ENCODE results near the gene ADGRG6. TPM values are rescaled to one million over a fixed set of nuclear protein-coding genes. Genes with fewer than 3 reads are reported as not detected.

ADGRG6 gene
- total and polyA plus RNA-seq, 2 donors (not counting 1 experiment from before 2014, with no cell fraction given): 49.9 to 67.2 TPM

DNA sequence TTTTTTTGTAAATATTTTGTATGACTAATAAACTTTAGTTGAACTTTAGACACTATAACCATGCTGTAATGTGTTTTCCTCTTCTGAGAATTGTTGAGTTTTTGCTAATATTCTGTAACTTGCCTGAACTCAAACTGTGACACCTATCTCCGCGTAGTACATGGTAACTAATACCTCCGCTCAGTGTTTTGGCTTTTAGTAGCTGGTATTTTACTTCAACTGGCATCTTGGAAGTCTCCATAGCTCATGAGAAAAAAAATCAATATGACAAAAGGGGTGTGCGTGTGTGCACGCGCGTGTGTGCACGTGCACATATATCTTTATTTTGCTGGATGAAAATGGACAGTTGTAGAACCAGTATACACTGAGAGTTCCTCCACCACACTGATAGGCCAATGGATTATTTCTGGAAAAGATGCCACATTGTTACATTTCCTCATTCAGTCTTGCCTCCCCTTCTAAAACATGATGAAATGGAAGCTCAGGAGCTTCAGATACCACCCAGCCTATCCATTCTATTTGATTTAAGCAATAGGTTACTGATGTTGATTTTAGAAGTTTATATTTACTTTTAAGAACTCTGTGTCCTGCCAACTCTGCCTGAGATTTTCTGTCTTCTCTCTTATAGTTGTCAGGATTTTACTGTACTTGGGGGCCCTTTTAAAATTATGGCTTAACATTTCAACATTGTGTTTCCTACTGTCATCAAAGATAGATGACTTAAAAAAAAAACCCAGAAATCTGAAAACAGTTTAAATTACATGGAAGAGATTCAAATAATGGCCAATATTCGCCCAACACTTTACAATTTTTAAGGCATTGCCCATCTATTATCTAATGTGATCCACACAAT lies 16.3 kb upstream of the ADGRG6 start:
- H3K4me3 ChIP-seq (replicated peaks in 1 of 4; ENCODE audit: control extremely low read depth in 1 of 4, insufficient read depth in 1 of 4, low read depth in 3 of 4, low read length in 4 of 4): no peak overlapping the region
- H4K20me1 ChIP-seq (ENCODE audit: control insufficient read depth, extremely low read depth, insufficient read depth, low read length): no peaks in the 10 kb centered on the region
- no peaks in the 10 kb centered on the region for H3K4me1 ChIP-seq (ENCODE audit: control insufficient read depth, extremely low read depth, insufficient read depth, low read length)
- TF ChIP-seq EZH2 (IDR thresholded peaks at IDR 0.05; ENCODE audit: low read length, missing control alignments) (no peak), CTCF (conservative IDR thresholded peaks at IDR 0.05 in 1 of 2, IDR thresholded peaks at IDR 0.05 in 1 of 2; ENCODE audit: low read depth in 1 of 2, low read length in 2 of 2) (no peak)
- H3K9ac ChIP-seq (ENCODE audit: insufficient read depth, low read length): no peak overlapping the region
- H3K36me3 ChIP-seq (ENCODE audit: control insufficient read depth, insufficient read depth, low read length): no peaks in the 10 kb centered on the region
- DNase-seq (ENCODE audit: low read depth in 2 of 2): no peak
- H3K4me2 ChIP-seq (ENCODE audit: extremely low read depth, insufficient read depth, low read length): no peak overlapping the region
- no peaks in the 10 kb centered on the region for H3K79me2 ChIP-seq (ENCODE audit: control insufficient read depth, insufficient read depth, low read length)
- H3K9me3 ChIP-seq (ENCODE audit: control insufficient read depth, insufficient read depth, low read depth, low read length): no peaks in the 10 kb centered on the region
- H2AFZ ChIP-seq (ENCODE audit: low read length): no peak overlapping the region
- no peaks in the 10 kb centered on the region for H3K27me3 ChIP-seq (ENCODE audit: control insufficient read depth, insufficient read depth, low read length)
- H3K27ac ChIP-seq (ENCODE audit: insufficient read depth, low read length): no peak overlapping the region

GRCh38 chr6:142286088-142286409 lies 15.8 kb upstream of the ADGRG6 start:
- H3K79me2 ChIP-seq (ENCODE audit: control insufficient read depth, insufficient read depth, low read length): no peaks in the 10 kb centered on the region

DNA sequence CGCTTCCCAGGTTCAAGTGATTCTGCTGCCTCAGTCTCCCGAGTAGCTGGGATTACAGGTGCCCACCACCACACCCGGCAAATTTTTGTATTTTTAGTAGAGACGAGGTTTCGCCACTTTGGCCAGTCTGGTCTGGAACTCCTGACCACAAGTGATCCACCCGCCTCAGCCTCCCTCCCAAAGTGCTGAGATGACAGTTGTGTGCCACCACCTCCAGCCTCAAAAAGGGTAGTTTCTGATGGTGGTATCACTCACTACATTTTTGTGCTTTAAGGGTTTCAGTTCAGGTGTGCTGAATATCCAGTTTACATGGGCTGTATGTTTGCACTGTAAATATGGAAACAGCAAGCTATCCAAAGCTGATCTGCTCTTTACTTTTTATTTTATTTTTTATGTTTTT lies 12.1 kb upstream of the ADGRG6 start:
- Histone ChIP-seq H3K9me3 (ENCODE audit: control insufficient read depth, insufficient read depth, low read depth, low read length) (no peaks in the 10 kb centered on the region), H2AFZ (ENCODE audit: low read length) (no peak overlapping the region), H3K27me3 (ENCODE audit: control insufficient read depth, insufficient read depth, low read length) (no peaks in the 10 kb centered on the region), H3K36me3 (ENCODE audit: control insufficient read depth, insufficient read depth, low read length) (no peaks in the 10 kb centered on the region), H3K4me2 (ENCODE audit: extremely low read depth, insufficient read depth, low read length) (no peak overlapping the region), H3K4me1 (ENCODE audit: control insufficient read depth, extremely low read depth, insufficient read depth, low read length) (no peaks in the 10 kb centered on the region), H3K27ac (ENCODE audit: insufficient read depth, low read length) (no peak overlapping the region), H3K4me3 (replicated peaks in 1 of 4; ENCODE audit: control extremely low read depth in 1 of 4, insufficient read depth in 1 of 4, low read depth in 3 of 4, low read length in 4 of 4) (no peak overlapping the region), H3K9ac (ENCODE audit: insufficient read depth, low read length) (no peak overlapping the region), H3K79me2 (ENCODE audit: control insufficient read depth, insufficient read depth, low read length) (no peaks in the 10 kb centered on the region), H4K20me1 (ENCODE audit: control insufficient read depth, extremely low read depth, insufficient read depth, low read length) (no peaks in the 10 kb centered on the region)
- TF ChIP-seq EZH2 (IDR thresholded peaks at IDR 0.05; ENCODE audit: low read length, missing control alignments) (no peak), CTCF (conservative IDR thresholded peaks at IDR 0.05 in 1 of 2, IDR thresholded peaks at IDR 0.05 in 1 of 2; ENCODE audit: low read depth in 1 of 2, low read length in 2 of 2) (no peak)
- no peak for DNase-seq (ENCODE audit: low read depth in 2 of 2)

More at GRCh38 chr6:142286088-142286409, 15.8 kb upstream of the ADGRG6 start:
- Histone ChIP-seq H3K4me2 (ENCODE audit: extremely low read depth, insufficient read depth, low read length) (no peak overlapping the region), H3K27me3 (ENCODE audit: control insufficient read depth, insufficient read depth, low read length) (no peaks in the 10 kb centered on the region), H3K36me3 (ENCODE audit: control insufficient read depth, insufficient read depth, low read length) (no peaks in the 10 kb centered on the region), H3K27ac (ENCODE audit: insufficient read depth, low read length) (no peak overlapping the region), H3K4me3 (replicated peaks in 1 of 4; ENCODE audit: control extremely low read depth in 1 of 4, insufficient read depth in 1 of 4, low read depth in 3 of 4, low read length in 4 of 4) (no peak overlapping the region), H2AFZ (ENCODE audit: low read length) (no peak overlapping the region), H3K4me1 (ENCODE audit: control insufficient read depth, extremely low read depth, insufficient read depth, low read length) (no peaks in the 10 kb centered on the region), H3K9me3 (ENCODE audit: control insufficient read depth, insufficient read depth, low read depth, low read length) (no peaks in the 10 kb centered on the region), H4K20me1 (ENCODE audit: control insufficient read depth, extremely low read depth, insufficient read depth, low read length) (no peaks in the 10 kb centered on the region), H3K9ac (ENCODE audit: insufficient read depth, low read length) (no peak overlapping the region)
- no peak for DNase-seq (ENCODE audit: low read depth in 2 of 2)
- TF ChIP-seq EZH2 (IDR thresholded peaks at IDR 0.05; ENCODE audit: low read length, missing control alignments) (no peak), CTCF (conservative IDR thresholded peaks at IDR 0.05 in 1 of 2, IDR thresholded peaks at IDR 0.05 in 1 of 2; ENCODE audit: low read depth in 1 of 2, low read length in 2 of 2) (no peak)
